Colon (tissue), 2 donors: ENCODE results near the gene HSFX3.
"Not testable (repeated sequence)": the region's sequence is repeated elsewhere in the genome, so short reads cannot be mapped to it uniquely, and the experiment has no call there.

ENCODE experiments used
- FAIRE-seq: peaks from 2 replicates; lab custom pipeline; 2012; peaks lifted over from hg19 to GRCh38; lab: Jason Lieb, UNC
- donor health status: control.
- donor health status: control.

Gene HSFX3

GRCh38 chrX:149516604-149517003 is 33.1 kb downstream of the HSFX3 start:
- FAIRE-seq, result no peak

- no peak for FAIRE-seq
Measured at GRCh38 chrX:149515954-149516602, 33.6 kb downstream of the HSFX3 start.

GRCh38 chrX:149513825-149514428 is 35.8 kb downstream of the HSFX3 start:
- no peak for FAIRE-seq

GRCh38 chrX:149512225-149512885 is 37.4 kb downstream of the HSFX3 start:
- FAIRE-seq, result no peak

- no peak for FAIRE-seq
Measured at GRCh38 chrX:149511081-149511480, 38.6 kb downstream of the HSFX3 start.

GRCh38 chrX:149510386-149510785 is 39.3 kb downstream of the HSFX3 start:
- FAIRE-seq, result no peak

GRCh38 chrX:149508467-149508866 is 41.3 kb downstream of the HSFX3 start:
- FAIRE-seq, result no peak

GRCh38 chrX:149506349-149506748 is 43.4 kb downstream of the HSFX3 start:
- no peak for FAIRE-seq

- no peak for FAIRE-seq
Measured at GRCh38 chrX:149505671-149506070, 44.1 kb downstream of the HSFX3 start.

- peak; percentile 38 for FAIRE-seq
Measured at GRCh38 chrX:149504915-149505651, 44.6 kb downstream of the HSFX3 start, which contains the start of gene IDS. Gene IDS (minus strand): TSS chrX:149505306. CDS start chrX:149505137, 169 bp downstream.

GRCh38 chrX:149504226-149504914 is 45.4 kb downstream of the HSFX3 start:
- no peak for FAIRE-seq

- not testable (repeated sequence) for FAIRE-seq
Measured at GRCh38 chrX:149503446-149503845, 46.3 kb downstream of the HSFX3 start.

- peak; percentile 78 for FAIRE-seq
Measured at GRCh38 chrX:149502923-149503322, 46.8 kb downstream of the HSFX3 start.

- no peak for FAIRE-seq
Measured at GRCh38 chrX:149499766-149500165, 50.0 kb downstream of the HSFX3 start.

GRCh38 chrX:149498767-149499166 is 51.0 kb downstream of the HSFX3 start:
- no peak for FAIRE-seq
